Neural progenitor cell (in vitro differentiated cells): Measurements from ENCODE around the gene CYP2S1.

Experiments
- EZH2 ChIP-seq: fragments of 200-600 bp; sonication (generic); IDR thresholded peaks from 2 replicates; pipeline ENCODE4 v1.6.1; 2017; ENCODE audit warnings: antibody characterized with exemption, mild to moderate bottlenecking, moderate library complexity
- TF ChIP-seq, protein P1 (sequence below): fragments of 200-600 bp; sonication (generic); IDR thresholded peaks from 2 replicates; pipeline ENCODE4 v1.5.1; 2017; ENCODE audit warnings: antibody characterized with exemption, mild to moderate bottlenecking

DNA sequence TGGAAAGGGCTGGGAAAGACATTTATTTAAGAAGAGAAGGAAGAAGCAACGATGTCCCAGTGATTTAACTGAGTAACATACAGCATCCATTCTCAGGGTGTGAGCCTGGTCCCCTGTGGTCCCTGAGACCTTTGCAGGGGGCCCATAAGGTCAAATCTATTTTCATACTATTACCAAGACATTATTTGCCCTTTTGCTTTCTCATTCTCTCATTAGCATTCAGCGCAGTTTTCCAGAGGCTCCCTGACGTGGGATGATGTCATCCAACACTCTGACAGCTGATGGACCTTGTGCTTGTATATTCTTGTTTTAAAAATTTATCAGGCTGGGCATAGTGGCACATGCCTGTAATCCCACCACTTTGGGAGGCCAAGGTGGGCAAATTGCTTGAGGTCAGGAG lies 52.8 kb downstream of the CYP2S1 start:
- TF ChIP-seq, protein P1, sequence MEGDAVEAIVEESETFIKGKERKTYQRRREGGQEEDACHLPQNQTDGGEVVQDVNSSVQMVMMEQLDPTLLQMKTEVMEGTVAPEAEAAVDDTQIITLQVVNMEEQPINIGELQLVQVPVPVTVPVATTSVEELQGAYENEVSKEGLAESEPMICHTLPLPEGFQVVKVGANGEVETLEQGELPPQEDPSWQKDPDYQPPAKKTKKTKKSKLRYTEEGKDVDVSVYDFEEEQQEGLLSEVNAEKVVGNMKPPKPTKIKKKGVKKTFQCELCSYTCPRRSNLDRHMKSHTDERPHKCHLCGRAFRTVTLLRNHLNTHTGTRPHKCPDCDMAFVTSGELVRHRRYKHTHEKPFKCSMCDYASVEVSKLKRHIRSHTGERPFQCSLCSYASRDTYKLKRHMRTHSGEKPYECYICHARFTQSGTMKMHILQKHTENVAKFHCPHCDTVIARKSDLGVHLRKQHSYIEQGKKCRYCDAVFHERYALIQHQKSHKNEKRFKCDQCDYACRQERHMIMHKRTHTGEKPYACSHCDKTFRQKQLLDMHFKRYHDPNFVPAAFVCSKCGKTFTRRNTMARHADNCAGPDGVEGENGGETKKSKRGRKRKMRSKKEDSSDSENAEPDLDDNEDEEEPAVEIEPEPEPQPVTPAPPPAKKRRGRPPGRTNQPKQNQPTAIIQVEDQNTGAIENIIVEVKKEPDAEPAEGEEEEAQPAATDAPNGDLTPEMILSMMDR = no peak
- TF ChIP-seq EZH2 = no peak
